ENCODE data around the gene HPS5. TPM values are rescaled to one million over a fixed set of nuclear protein-coding genes. Genes with fewer than 3 reads are reported as not detected.

Gene HPS5
- total RNA-seq, 1 experiment from 2014 or later, result 18.9 TPM

DNA sequence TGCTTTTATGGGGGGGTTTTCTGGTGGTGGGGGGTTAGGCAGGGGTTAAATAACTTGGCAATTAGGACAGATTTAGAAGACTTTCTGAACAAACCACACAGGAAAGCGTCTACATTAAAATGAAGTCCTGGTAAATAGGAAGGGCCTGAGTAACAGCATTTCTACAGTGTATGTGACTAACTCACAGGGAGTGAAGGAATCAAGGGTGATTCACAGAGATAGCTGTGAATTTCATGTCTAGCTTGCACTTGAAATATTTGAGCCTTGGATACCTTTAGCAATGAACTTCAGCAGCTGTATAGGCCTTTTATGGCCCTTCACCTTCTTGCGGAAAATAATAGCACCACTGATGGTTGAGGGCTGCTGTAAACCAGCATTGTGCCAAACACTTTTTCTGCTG, 46.3 kb upstream of the HPS5 start:
- H3K27me3 ChIP-seq (replicated peaks; ENCODE audit: insufficient read depth, low read depth, low read length, poor library complexity), result no peaks in the 10 kb centered on the region
- H3K9me3 ChIP-seq (ENCODE audit: low read depth, low read length, poor library complexity, severe bottlenecking), result no peaks in the 10 kb centered on the region
- ChIA-PET CTCF (interaction anchor here (0.6 kb wide), 1 partner anchor 164 kb away, joined by 4 read pairs; no protein-coding TSS in a partner anchor), POLR2A (ENCODE audit: low non-redundant PET) (no interaction called here)
- peaks cover 21% of the 10 kb centered on the region for H3K4me1 ChIP-seq (ENCODE audit: insufficient read depth, low read length, poor library complexity, severe bottlenecking)
- intact Hi-C loops (cut with micrococcal nuclease; ENCODE audit: unreplicated experiment), result no loop called here
- H3K4me3 ChIP-seq (ENCODE audit: low read depth, low read length, poor library complexity, severe bottlenecking), result no peak overlapping the region
- BruUV-seq (replicated peaks), result no TSS peak
- no peak for DNase-seq (ENCODE audit: low spot score)
- no peak overlapping the region for H3K27ac ChIP-seq (ENCODE audit: low read depth, low read length, poor library complexity, severe bottlenecking)
- TF ChIP-seq, protein P1, sequence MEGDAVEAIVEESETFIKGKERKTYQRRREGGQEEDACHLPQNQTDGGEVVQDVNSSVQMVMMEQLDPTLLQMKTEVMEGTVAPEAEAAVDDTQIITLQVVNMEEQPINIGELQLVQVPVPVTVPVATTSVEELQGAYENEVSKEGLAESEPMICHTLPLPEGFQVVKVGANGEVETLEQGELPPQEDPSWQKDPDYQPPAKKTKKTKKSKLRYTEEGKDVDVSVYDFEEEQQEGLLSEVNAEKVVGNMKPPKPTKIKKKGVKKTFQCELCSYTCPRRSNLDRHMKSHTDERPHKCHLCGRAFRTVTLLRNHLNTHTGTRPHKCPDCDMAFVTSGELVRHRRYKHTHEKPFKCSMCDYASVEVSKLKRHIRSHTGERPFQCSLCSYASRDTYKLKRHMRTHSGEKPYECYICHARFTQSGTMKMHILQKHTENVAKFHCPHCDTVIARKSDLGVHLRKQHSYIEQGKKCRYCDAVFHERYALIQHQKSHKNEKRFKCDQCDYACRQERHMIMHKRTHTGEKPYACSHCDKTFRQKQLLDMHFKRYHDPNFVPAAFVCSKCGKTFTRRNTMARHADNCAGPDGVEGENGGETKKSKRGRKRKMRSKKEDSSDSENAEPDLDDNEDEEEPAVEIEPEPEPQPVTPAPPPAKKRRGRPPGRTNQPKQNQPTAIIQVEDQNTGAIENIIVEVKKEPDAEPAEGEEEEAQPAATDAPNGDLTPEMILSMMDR (conservative IDR thresholded peaks at IDR 0.05; ENCODE audit: low read depth, low read length), result no peak
- no peak for TF ChIP-seq EZH2 (IDR thresholded peaks at IDR 0.05; ENCODE audit: borderline replicate concordance, low read depth, low read length, poor library complexity, severe bottlenecking)
- peaks cover 9% of the 10 kb centered on the region for H3K36me3 ChIP-seq (ENCODE audit: insufficient read depth, low read length, poor library complexity, severe bottlenecking)

DNA sequence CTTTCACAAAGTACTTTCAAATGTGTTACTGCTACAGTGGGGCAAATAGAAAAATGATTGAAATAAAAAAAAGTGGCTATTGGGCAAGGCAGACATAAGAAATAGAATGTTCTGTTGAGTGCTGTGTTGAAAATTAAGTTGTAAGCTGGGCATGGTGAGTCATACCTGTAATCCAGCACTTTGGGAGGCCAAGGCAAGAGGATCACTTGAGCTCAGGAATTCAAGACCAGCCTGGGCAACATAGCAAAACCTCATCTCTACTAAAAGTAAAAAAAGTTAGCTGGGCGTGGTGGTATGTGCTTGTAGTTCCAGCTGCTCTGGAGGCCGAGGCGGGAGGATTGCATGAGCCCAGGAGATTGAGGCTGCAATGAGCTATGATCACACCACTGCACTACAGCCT, 45.5 kb upstream of the HPS5 start:
- no TSS peak for BruUV-seq (replicated peaks)
- TF ChIP-seq EZH2 (IDR thresholded peaks at IDR 0.05; ENCODE audit: borderline replicate concordance, low read depth, low read length, poor library complexity, severe bottlenecking), result no peak
- TF ChIP-seq, protein P1 (conservative IDR thresholded peaks at IDR 0.05; ENCODE audit: low read depth, low read length), result no peak
- Histone ChIP-seq H3K27me3 (replicated peaks; ENCODE audit: insufficient read depth, low read depth, low read length, poor library complexity) (no peaks in the 10 kb centered on the region), H3K27ac (ENCODE audit: low read depth, low read length, poor library complexity, severe bottlenecking) (peak overlapping the region; percentile 73), H3K9me3 (ENCODE audit: low read depth, low read length, poor library complexity, severe bottlenecking) (no peaks in the 10 kb centered on the region), H3K36me3 (ENCODE audit: insufficient read depth, low read length, poor library complexity, severe bottlenecking) (peaks cover 9% of the 10 kb centered on the region), H3K4me1 (ENCODE audit: insufficient read depth, low read length, poor library complexity, severe bottlenecking) (peaks cover 21% of the 10 kb centered on the region), H3K4me3 (ENCODE audit: low read depth, low read length, poor library complexity, severe bottlenecking) (no peak overlapping the region)
- ChIA-PET POLR2A (ENCODE audit: low non-redundant PET) (no interaction called here), CTCF (no interaction called here)
- intact Hi-C loops (cut with micrococcal nuclease; ENCODE audit: unreplicated experiment), result no loop called here
- DNase-seq (ENCODE audit: low spot score), result no peak

DNA sequence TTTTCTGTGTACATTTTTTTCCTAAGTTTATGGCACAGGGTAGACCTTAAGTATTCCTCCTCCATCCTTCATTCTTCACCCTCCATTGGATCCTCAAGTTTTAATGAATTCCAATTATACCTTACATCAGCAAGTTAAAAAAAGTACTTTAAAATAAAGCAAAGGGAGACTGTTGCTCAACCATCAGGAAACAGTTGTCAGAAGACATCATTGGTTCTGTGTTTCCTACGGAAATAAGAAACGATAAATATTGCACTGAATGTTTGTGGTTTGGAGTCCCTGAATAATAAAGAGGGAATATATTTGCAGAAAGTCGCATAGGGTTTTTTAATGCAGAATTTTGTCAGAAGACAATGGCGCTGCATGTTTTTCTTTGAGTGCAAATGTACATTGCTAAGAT, 44.3 kb upstream of the HPS5 start:
- peaks cover 21% of the 10 kb centered on the region for H3K4me1 ChIP-seq (ENCODE audit: insufficient read depth, low read length, poor library complexity, severe bottlenecking)
- POLR2A ChIA-PET (ENCODE audit: low non-redundant PET), result no interaction called here
- no peaks in the 10 kb centered on the region for H3K9me3 ChIP-seq (ENCODE audit: low read depth, low read length, poor library complexity, severe bottlenecking)
- no peaks in the 10 kb centered on the region for H3K27me3 ChIP-seq (replicated peaks; ENCODE audit: insufficient read depth, low read depth, low read length, poor library complexity)
- TF ChIP-seq, protein P1 (conservative IDR thresholded peaks at IDR 0.05; ENCODE audit: low read depth, low read length), result no peak
- no peak for TF ChIP-seq EZH2 (IDR thresholded peaks at IDR 0.05; ENCODE audit: borderline replicate concordance, low read depth, low read length, poor library complexity, severe bottlenecking)
- H3K27ac ChIP-seq (ENCODE audit: low read depth, low read length, poor library complexity, severe bottlenecking), result peak overlapping the region; percentile 73
- CTCF ChIA-PET, result no interaction called here
- H3K4me3 ChIP-seq (ENCODE audit: low read depth, low read length, poor library complexity, severe bottlenecking), result no peak overlapping the region
- DNase-seq (ENCODE audit: low spot score), result peak; percentile 67
- intact Hi-C loops (cut with micrococcal nuclease; ENCODE audit: unreplicated experiment), result no loop called here
- peaks cover 14% of the 10 kb centered on the region for H3K36me3 ChIP-seq (ENCODE audit: insufficient read depth, low read length, poor library complexity, severe bottlenecking)
- BruUV-seq (replicated peaks), result TSS peak; percentile 21
